Activated T-cell treated with anti-CD3 and anti-CD28 coated beads, Interleukin-2, amount 50 U/mL, for 24 hours (primary cell): Measurements from ENCODE around the gene GALNTL6.

Experiments
- DNase-seq: peaks from one replicate; pipeline ENCODE4 v3.0.0-alpha.2; 2020
- H3K27ac Mint-ChIP-seq: 2 replicates; pipeline ENCODE4 v1.8.0; 2020; ENCODE audit warnings: mild to moderate bottlenecking, mixed read lengths
- H3K27me3 Mint-ChIP-seq: 2 replicates; pipeline ENCODE4 v1.8.0; 2020; ENCODE audit warnings: mixed read lengths
- H3K36me3 Mint-ChIP-seq: 2 replicates; pipeline ENCODE4 v1.8.0; 2020; ENCODE audit warnings: low read depth, mixed read lengths
- H3K4me1 Mint-ChIP-seq: 2 replicates; pipeline ENCODE4 v1.8.0; 2020; ENCODE audit warnings: low read depth, mixed read lengths
- H3K4me3 Mint-ChIP-seq: 2 replicates; pipeline ENCODE4 v1.8.0; 2020; ENCODE audit warnings: mild to moderate bottlenecking, moderate library complexity, mixed read lengths
- H3K9me3 Mint-ChIP-seq: 2 replicates; pipeline ENCODE4 v1.8.0; 2020; ENCODE audit warnings: mixed read lengths

The GALNTL6 gene

DNA sequence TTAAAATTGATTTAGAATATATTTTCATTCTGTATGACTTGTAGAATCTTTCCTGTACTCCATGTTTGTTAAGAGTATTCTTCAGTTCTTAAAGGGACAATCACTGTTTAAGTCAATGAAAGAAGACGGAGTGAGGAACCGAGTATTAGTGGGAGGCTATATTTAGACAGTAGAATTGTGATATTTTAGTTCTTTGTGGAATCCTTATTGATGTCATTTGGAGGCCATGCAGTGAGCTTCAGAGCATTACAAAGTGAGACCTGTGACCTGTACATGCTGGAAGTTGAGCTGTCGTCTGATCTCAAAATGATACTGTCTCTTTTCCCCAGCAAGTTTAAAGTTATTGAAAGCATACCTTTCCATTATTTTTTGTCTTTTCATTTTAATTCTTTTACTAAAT lies 394.7 kb downstream of the GALNTL6 start:
- no peak for DNase-seq
- Mint-ChIP-seq H3K36me3 (no peaks in the 10 kb centered on the region), H3K4me3 (no peak overlapping the region), H3K4me1 (no peaks in the 10 kb centered on the region), H3K9me3 (peaks cover 6% of the 10 kb centered on the region), H3K27ac (no peak overlapping the region), H3K27me3 (no peaks in the 10 kb centered on the region)

DNA sequence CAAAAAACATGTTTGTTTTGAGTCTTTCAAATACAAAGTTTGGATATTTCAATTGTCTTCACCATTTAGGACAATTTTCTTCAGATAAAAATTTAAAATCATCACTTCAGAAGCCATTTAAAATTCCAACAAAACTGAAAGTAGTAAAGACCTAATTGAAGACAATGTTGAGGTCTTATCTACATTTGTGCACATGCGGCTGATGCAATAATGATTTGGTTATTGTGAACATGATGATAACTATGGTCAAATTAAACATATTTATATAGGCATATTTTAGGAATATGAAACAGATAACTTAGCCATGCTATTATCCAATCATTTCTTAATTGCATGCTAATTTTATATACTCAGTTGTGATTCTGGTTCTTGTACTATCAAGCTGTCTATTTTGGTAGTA lies 407.5 kb downstream of the GALNTL6 start:
- no peaks in the 10 kb centered on the region for H3K4me1 Mint-ChIP-seq
- H3K27ac Mint-ChIP-seq = no peak overlapping the region
- H3K27me3 Mint-ChIP-seq = no peaks in the 10 kb centered on the region
- no peaks in the 10 kb centered on the region for H3K36me3 Mint-ChIP-seq
- peaks cover 2% of the 10 kb centered on the region for H3K9me3 Mint-ChIP-seq
- H3K4me3 Mint-ChIP-seq = no peak overlapping the region
- no peak for DNase-seq

DNA sequence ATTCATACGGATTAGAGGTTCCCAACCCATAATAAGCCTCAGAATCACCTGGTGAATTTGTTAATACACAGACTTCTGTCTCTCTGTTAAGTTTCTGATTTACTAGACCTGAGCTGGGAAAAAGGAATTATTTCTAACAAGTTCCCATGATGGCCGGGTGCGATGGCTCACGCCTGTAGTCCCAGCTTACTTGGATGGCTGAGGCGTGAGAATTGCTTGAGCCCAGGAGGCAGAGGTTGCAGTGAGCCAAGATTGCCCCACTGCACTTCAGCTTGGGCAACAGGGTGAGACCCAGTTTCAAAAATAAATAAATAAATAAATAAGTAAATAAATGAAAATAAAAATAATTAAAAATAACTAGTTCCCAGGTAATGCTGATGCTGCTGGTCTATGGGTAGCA lies 412.3 kb downstream of the GALNTL6 start:
- no peaks in the 10 kb centered on the region for H3K4me1 Mint-ChIP-seq
- no peaks in the 10 kb centered on the region for H3K27me3 Mint-ChIP-seq
- no peaks in the 10 kb centered on the region for H3K36me3 Mint-ChIP-seq
- H3K9me3 Mint-ChIP-seq = peaks cover 5% of the 10 kb centered on the region
- no peak for DNase-seq
- H3K27ac Mint-ChIP-seq = no peak overlapping the region
- H3K4me3 Mint-ChIP-seq = no peak overlapping the region

DNA sequence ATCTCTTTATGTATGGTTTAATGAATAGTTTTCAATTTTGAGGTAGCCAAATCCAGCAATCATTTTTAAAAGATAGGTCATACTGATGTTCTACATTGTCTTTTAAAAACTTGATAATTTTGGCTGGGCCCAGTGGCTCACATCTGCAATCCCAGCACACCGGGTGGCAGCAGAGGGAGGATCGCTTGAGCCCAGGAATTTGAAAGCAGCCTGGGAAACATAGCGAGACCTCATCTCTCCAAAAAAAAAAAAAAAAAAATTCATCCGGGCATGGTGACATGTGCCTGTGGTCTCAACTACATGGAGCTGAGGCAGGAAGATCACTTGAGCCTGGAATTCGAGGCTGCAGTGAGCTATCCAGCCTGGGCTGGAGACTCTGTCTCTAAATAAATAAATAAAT lies 419.8 kb downstream of the GALNTL6 start:
- Mint-ChIP-seq H3K27ac (no peak overlapping the region), H3K4me3 (no peak overlapping the region), H3K36me3 (no peaks in the 10 kb centered on the region), H3K9me3 (peaks cover 9% of the 10 kb centered on the region), H3K27me3 (no peaks in the 10 kb centered on the region), H3K4me1 (no peaks in the 10 kb centered on the region)
- no peak for DNase-seq

DNA sequence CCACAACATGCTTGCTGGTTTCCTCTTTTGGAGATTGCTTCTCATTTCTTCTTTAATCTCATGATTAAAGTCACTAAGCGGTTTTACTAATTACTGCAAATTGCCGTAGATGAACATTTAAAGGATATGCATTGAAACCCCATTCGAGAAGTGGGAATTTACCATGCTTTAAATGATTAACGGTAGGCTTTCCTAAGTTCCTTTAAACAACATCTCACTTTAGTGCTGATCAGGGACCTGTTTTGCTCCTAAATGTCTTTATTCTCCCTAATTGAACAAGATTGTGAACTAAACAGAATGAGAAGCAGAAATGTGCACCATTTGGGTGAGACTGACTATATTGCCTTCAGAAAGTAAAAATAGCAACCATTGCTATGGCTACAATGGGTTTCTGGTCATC lies 430.3 kb downstream of the GALNTL6 start:
- H3K9me3 Mint-ChIP-seq = peaks cover 21% of the 10 kb centered on the region
- H3K27me3 Mint-ChIP-seq = no peaks in the 10 kb centered on the region
- no peak overlapping the region for H3K4me3 Mint-ChIP-seq
- H3K27ac Mint-ChIP-seq = no peak overlapping the region
- no peaks in the 10 kb centered on the region for H3K36me3 Mint-ChIP-seq
- H3K4me1 Mint-ChIP-seq = no peaks in the 10 kb centered on the region
- no peak for DNase-seq

DNA sequence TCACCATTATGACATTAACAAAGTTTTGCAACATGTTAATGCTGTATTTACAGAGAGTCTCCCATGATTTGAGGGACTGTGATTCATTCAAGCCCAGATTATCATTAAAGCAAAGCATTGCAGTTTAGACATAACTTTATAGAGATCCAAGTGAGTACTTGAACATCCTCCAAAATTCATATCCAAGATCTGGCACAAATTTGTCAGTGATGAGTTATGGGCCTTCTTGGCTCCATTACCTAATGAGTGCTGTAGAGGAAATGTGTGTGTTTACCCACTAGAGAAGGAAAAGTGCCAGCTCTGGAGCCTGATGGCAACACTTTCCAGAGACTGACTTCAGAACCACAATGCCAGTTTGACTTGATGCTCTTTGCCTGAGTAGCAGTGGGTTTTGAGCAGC lies 432.3 kb downstream of the GALNTL6 start:
- no peaks in the 10 kb centered on the region for H3K36me3 Mint-ChIP-seq
- H3K9me3 Mint-ChIP-seq = peaks cover 22% of the 10 kb centered on the region
- H3K4me1 Mint-ChIP-seq = no peaks in the 10 kb centered on the region
- H3K4me3 Mint-ChIP-seq = no peak overlapping the region
- no peak for DNase-seq
- H3K27ac Mint-ChIP-seq = no peak overlapping the region
- H3K27me3 Mint-ChIP-seq = no peaks in the 10 kb centered on the region

DNA sequence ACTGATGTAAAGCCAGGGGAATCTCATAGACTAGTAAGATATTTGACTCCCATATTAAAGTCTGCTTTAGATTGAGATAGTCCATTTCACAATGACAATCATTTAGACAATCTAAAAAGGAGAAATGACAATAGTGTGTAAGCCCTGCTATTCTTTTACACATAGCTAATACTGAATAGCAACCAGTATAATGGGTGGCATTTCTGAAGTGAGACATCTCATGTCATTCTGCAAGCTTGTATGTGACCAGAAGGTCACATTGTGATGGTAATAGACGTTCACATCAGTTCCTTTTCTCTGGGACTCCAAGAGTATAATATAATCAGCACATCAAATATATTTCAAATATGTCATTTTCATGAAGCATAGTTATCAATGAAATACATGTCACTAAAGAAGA lies 440.2 kb downstream of the GALNTL6 start:
- peaks cover 21% of the 10 kb centered on the region for H3K9me3 Mint-ChIP-seq
- no peak for DNase-seq
- no peaks in the 10 kb centered on the region for H3K27me3 Mint-ChIP-seq
- no peaks in the 10 kb centered on the region for H3K4me1 Mint-ChIP-seq
- no peak overlapping the region for H3K4me3 Mint-ChIP-seq
- no peak overlapping the region for H3K27ac Mint-ChIP-seq
- H3K36me3 Mint-ChIP-seq = no peaks in the 10 kb centered on the region

DNA sequence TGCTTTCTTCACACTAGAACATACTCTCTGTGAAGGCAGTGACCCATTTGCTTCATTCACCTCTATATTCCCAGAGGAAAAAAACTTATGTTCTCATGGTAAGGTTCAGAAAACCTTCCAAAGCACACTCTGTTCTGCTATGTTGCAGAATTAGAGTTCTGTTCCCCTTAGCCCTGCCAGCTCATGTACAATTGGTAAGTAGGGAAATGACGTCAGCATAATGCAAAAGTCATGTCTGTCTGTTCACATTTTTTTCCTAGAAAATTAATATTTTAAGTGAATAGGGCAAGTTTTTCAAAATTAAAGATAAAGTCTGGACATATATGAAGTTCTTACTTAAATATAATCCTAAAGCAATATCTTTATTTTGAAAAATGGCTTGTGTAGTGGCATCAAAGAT lies 443.6 kb downstream of the GALNTL6 start:
- Mint-ChIP-seq H3K27ac (no peak overlapping the region), H3K4me3 (no peak overlapping the region), H3K9me3 (peaks cover 10% of the 10 kb centered on the region), H3K27me3 (no peaks in the 10 kb centered on the region), H3K36me3 (no peaks in the 10 kb centered on the region), H3K4me1 (no peaks in the 10 kb centered on the region)
- DNase-seq = no peak

DNA sequence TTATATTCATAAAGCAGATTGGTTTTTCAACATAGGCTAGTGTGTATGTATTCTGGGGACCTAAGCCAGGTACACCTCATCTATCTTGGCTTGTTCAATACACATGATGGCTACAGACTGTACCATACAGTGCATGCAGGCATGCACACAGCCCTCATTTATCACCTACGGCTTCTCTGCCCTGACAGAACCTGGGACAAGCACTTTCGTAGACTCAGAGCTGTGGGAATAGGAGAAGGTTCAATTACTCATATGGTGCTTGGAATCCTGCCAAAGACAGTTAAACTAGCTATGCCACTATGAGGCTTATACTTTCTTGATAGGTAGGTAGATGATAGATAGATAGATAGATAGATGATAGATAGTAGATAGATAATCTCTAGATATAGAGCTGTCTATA lies 457.2 kb downstream of the GALNTL6 start:
- no peaks in the 10 kb centered on the region for H3K27me3 Mint-ChIP-seq
- DNase-seq = no peak
- H3K36me3 Mint-ChIP-seq = no peaks in the 10 kb centered on the region
- H3K27ac Mint-ChIP-seq = no peak overlapping the region
- H3K9me3 Mint-ChIP-seq = no peaks in the 10 kb centered on the region
- no peaks in the 10 kb centered on the region for H3K4me1 Mint-ChIP-seq
- H3K4me3 Mint-ChIP-seq = no peak overlapping the region

DNA sequence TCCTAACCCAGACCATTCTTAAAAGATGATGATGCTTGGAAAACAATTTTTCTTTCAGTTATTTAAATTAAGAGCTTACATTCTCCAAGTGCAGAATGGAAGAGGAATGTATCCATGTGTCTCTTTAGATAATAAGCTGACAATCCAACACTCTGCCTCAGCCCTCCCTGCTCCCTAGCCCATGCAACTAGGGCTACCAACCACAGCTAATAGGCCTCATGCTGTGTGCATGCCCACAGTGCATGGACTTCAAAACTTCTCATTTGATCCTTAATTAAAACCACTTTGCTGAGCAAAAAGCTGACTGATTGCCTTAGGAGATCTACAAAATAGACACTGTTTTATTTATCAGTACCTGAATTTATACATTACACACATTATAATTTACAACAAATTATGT lies 473.9 kb downstream of the GALNTL6 start:
- Mint-ChIP-seq H3K4me3 (no peak overlapping the region), H3K36me3 (no peaks in the 10 kb centered on the region), H3K27ac (no peak overlapping the region), H3K9me3 (peaks cover 5% of the 10 kb centered on the region), H3K27me3 (no peaks in the 10 kb centered on the region), H3K4me1 (no peaks in the 10 kb centered on the region)
- DNase-seq = no peak

DNA sequence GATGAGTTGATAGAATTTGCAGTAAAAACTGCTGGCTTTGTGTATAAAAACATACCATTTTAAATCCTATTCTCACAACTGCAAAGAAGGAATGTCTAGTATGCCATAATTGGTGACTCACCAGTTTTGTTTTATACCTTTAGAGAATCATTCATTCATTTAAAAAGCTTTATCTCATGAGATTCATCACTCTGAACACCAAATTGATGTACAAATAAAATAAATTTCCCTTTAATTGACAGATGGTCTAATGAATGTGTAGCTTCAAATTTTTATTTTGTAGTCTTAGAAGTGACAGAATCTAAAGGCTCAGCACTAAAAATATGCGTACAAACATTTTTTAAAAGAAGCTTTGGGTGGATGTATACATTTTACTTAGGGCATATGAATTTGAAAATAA lies 492.5 kb downstream of the GALNTL6 start:
- no peak overlapping the region for H3K4me3 Mint-ChIP-seq
- no peak overlapping the region for H3K27ac Mint-ChIP-seq
- peaks cover 10% of the 10 kb centered on the region for H3K9me3 Mint-ChIP-seq
- H3K27me3 Mint-ChIP-seq = no peaks in the 10 kb centered on the region
- no peaks in the 10 kb centered on the region for H3K4me1 Mint-ChIP-seq
- no peak for DNase-seq
- H3K36me3 Mint-ChIP-seq = no peaks in the 10 kb centered on the region

DNA sequence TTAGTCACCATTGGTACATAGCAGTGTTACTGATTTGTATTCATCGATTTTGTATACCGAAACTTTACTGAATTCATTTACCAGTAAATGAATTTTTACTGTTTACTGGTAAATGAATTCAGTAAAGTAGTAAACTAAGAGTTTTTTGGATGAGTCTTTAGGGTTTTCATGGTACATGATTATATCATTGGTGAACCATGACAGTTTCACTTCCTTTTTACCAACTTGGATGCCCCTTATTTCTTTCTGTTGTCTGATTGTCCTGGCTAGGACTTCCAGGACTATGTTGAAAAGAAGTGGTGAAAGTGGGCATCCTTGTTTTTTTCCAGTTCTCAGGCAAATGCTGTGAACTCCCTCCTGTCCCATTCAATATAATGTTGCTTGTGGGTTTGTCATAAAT lies 494.9 kb downstream of the GALNTL6 start:
- H3K4me3 Mint-ChIP-seq = no peak overlapping the region
- H3K4me1 Mint-ChIP-seq = no peaks in the 10 kb centered on the region
- H3K27me3 Mint-ChIP-seq = no peaks in the 10 kb centered on the region
- H3K36me3 Mint-ChIP-seq = no peaks in the 10 kb centered on the region
- H3K27ac Mint-ChIP-seq = no peak overlapping the region
- H3K9me3 Mint-ChIP-seq = peaks cover 13% of the 10 kb centered on the region
- no peak for DNase-seq

DNA sequence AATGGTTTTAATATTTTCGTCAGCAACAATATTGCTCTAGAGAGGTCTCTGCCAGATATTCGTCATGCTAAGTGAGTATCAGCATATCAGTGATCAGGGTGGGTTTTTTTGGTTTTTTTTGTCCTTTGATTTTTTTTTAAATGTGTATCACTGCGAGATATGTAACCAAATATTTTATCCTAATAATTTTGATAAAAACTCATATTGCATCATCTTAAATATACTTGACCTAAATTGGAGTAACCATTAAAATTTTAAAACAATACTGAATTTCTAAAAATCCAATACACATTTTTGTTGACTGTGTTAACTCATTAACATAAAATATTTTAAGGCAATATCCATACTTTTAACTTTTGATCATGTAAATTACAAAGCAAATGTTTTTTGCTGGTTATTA lies 498.5 kb downstream of the GALNTL6 start:
- peaks cover 15% of the 10 kb centered on the region for H3K9me3 Mint-ChIP-seq
- DNase-seq = no peak
- H3K27ac Mint-ChIP-seq = no peak overlapping the region
- no peaks in the 10 kb centered on the region for H3K27me3 Mint-ChIP-seq
- no peaks in the 10 kb centered on the region for H3K36me3 Mint-ChIP-seq
- H3K4me1 Mint-ChIP-seq = no peaks in the 10 kb centered on the region
- H3K4me3 Mint-ChIP-seq = no peak overlapping the region

DNA sequence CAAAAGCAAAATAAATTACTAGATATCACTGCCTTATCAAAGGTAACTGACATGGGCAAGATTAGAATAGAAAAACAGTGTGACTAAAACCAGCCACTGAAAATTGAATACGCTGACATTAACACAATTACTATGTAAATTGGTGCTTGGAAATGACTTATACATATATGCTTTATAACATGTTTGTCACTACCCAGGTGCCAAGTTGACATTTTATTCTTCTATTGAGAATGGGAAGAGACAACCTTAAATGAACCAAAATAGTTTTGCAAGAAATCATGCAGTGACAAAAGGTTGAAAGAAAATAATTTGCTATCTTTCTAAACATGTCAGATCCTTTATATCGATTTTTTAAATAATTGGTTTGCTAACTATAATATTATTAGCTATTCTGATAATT lies 510.1 kb downstream of the GALNTL6 start:
- no peaks in the 10 kb centered on the region for H3K27me3 Mint-ChIP-seq
- H3K27ac Mint-ChIP-seq = no peak overlapping the region
- no peak overlapping the region for H3K4me3 Mint-ChIP-seq
- no peaks in the 10 kb centered on the region for H3K4me1 Mint-ChIP-seq
- no peak for DNase-seq
- H3K36me3 Mint-ChIP-seq = no peaks in the 10 kb centered on the region
- peaks cover 7% of the 10 kb centered on the region for H3K9me3 Mint-ChIP-seq

DNA sequence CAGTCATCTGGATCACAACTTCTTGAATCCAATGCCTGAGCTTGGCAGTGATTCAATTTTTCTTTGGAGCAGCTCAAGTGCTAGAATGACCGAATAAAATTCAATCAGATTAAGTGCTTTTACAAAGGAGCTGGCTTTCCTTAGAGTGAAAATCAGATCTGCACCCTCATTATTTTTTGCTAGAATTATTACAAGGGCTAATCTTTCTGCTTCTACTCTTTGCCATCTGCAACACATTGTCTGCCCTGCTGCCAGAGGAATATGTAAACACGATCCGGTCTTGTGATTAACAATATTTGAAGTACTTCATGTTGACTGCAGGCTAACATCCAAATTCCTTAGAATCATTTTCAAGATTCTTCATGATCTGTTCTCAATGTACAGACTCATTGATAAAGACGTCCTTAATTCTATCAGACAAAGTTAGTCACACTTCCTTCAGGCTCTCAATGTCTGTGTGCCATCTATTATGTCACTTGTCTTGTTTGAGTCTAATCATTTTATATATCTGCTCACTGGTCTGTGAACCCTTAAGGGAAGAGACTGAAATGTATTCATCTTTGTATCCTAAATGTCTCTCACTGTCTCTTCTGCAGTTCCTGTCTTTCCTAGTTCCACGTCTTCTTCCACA lies 531.2 kb downstream of the GALNTL6 start:
- no peaks in the 10 kb centered on the region for H3K36me3 Mint-ChIP-seq
- peaks cover 3% of the 10 kb centered on the region for H3K9me3 Mint-ChIP-seq
- H3K4me1 Mint-ChIP-seq = no peaks in the 10 kb centered on the region
- no peak overlapping the region for H3K4me3 Mint-ChIP-seq
- no peaks in the 10 kb centered on the region for H3K27me3 Mint-ChIP-seq
- DNase-seq = no peak
- H3K27ac Mint-ChIP-seq = no peak overlapping the region

DNA sequence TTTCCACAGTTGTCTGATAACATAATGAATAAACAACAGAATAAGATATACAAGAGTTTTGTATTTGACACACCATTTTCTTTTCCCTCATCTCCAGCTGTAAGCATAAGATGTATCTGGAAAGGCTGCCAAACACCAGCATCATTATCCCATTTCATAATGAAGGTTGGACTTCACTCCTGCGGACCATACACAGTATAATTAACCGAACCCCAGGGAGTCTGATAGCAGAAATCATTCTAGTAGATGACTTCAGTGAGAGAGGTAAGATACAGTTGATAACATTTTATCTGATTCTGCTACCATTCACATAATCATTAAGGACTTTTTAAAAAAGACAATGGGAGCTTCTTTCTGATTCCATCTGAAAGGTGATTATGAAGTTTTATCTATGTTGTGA lies 535.2 kb downstream of the GALNTL6 start:
- Mint-ChIP-seq H3K9me3 (no peaks in the 10 kb centered on the region), H3K4me1 (no peaks in the 10 kb centered on the region), H3K27ac (no peak overlapping the region), H3K4me3 (no peak overlapping the region), H3K36me3 (no peaks in the 10 kb centered on the region), H3K27me3 (no peaks in the 10 kb centered on the region)
- no peak for DNase-seq
